HepG2 (cell line): ENCODE data around the gene TAMM41. TPM values are rescaled to one million over a fixed set of nuclear protein-coding genes. Genes with fewer than 3 reads are reported as not detected.

Experiments
- ARNT ChIP-seq: fragments of 450-650 bp; IDR thresholded peaks from 2 replicates; pipeline ENCODE4 v1.6.1; 2017
- FOXK1 ChIP-seq: sonication (generic); formaldehyde crosslinking; IDR thresholded peaks from 2 replicates; pipeline ENCODE4 v1.4.0; 2020; ENCODE audit warnings: low read depth, missing genetic modification reagents, borderline replicate concordance
- KLF12 ChIP-seq: sonication (generic); formaldehyde crosslinking; IDR thresholded peaks from 2 replicates; pipeline ENCODE4 v1.4.0; 2020; ENCODE audit warnings: missing genetic modification reagents, borderline replicate concordance
- MXI1 ChIP-seq: IDR thresholded peaks from 3 replicates; pipeline ENCODE4 v1.6.1; 2012; ENCODE audit warnings: low read depth, low read length, inconsistent platforms, borderline replicate concordance
- NKX3-1 ChIP-seq: sonication (generic); formaldehyde crosslinking; IDR thresholded peaks from 2 replicates; pipeline ENCODE4 v1.5.0; 2020; ENCODE audit warnings: missing genetic modification reagents
- PRMT3 ChIP-seq: sonication (generic); formaldehyde crosslinking; IDR thresholded peaks from 2 replicates; pipeline ENCODE4 v1.8.1; 2022; ENCODE audit warnings: low read depth, mild to moderate bottlenecking, moderate library complexity, missing genetic modification reagents, borderline replicate concordance
- RXRA ChIP-seq: sonication (generic); formaldehyde crosslinking; IDR thresholded peaks from 2 replicates; pipeline ENCODE4 v1.5.1; 2020; ENCODE audit warnings: missing genetic modification reagents
- SALL1 ChIP-seq: sonication (generic); formaldehyde crosslinking; IDR thresholded peaks from 2 replicates; pipeline ENCODE4 v1.8.0; 2022; ENCODE audit warnings: mild to moderate bottlenecking, missing genetic modification reagents
- SMAD1 ChIP-seq: sonication (generic); formaldehyde crosslinking; IDR thresholded peaks from 2 replicates; pipeline ENCODE4 v1.4.0; 2020; ENCODE audit warnings: missing genetic modification reagents, low read depth, mild to moderate bottlenecking, borderline replicate concordance
- SMARCE1 ChIP-seq: fragments of 450-650 bp; IDR thresholded peaks from 2 replicates; pipeline ENCODE4 v1.6.1; 2017; ENCODE audit warnings: borderline replicate concordance
- SNAI1 ChIP-seq: sonication (generic); formaldehyde crosslinking; IDR thresholded peaks from 2 replicates; pipeline ENCODE4 v1.5.0; 2020; ENCODE audit warnings: mild to moderate bottlenecking, missing genetic modification reagents, borderline replicate concordance
- TEAD3 ChIP-seq: optimal IDR thresholded peaks from 2 replicates; pipeline ENCODE3; 2016; ENCODE audit warnings: borderline replicate concordance
- TOPORS ChIP-seq: sonication (generic); formaldehyde crosslinking; IDR thresholded peaks from 2 replicates; pipeline ENCODE4 v1.8.0; 2023; ENCODE audit warnings: mild to moderate bottlenecking, missing genetic modification reagents
- TRIM24 ChIP-seq: sonication (generic); formaldehyde crosslinking; IDR thresholded peaks from 2 replicates; pipeline ENCODE4 v1.8.0; 2022; ENCODE audit warnings: mild to moderate bottlenecking, missing genetic modification reagents
- ZNF501 ChIP-seq: sonication (generic); formaldehyde crosslinking; IDR thresholded peaks from 2 replicates; pipeline ENCODE4 v1.5.1; 2020; ENCODE audit warnings: mild to moderate bottlenecking, moderate library complexity, missing genetic modification reagents
- ZNF570 ChIP-seq: sonication (generic); formaldehyde crosslinking; IDR thresholded peaks from 2 replicates; pipeline ENCODE4 v1.4.0; 2020; ENCODE audit warnings: mild to moderate bottlenecking, missing genetic modification reagents, borderline replicate concordance
- ZNF672 ChIP-seq: sonication (generic); formaldehyde crosslinking; IDR thresholded peaks from 2 replicates; pipeline ENCODE4 v1.8.1; 2022; ENCODE audit warnings: missing genetic modification reagents
- ZNF790 ChIP-seq: sonication (generic); formaldehyde crosslinking; IDR thresholded peaks from 2 replicates; pipeline ENCODE4 v1.8.0; 2022; ENCODE audit warnings: missing genetic modification reagents, mild to moderate bottlenecking, borderline replicate concordance
- polyA plus RNA-seq, 8 experiments: library from polyadenylated mRNA; depleted of rRNA in 3 of 8; stranded (reverse) in 7 of 8; unstranded in 1 of 8; fragments of >200 nt; fragmentation: Illumina TruSeq in 4 of 8; extraction: Trizol in 4 of 8; gene quantifications; 2 replicates each; pipeline versions ENCODE4 v1.2.1 to v1.2.3, GENCODE V29; 2011 to 2016; ENCODE audit warnings: low read depth in 4 of 8, missing spikeins in 1 of 8, mixed read lengths in 1 of 8; ENCODE audit not compliant: insufficient read depth in 1 of 8
- total RNA-seq, 5 experiments: library from RNA; depleted of rRNA; stranded (reverse); fragments of >200 nt; fragmentation: Illumina TruSeq; extraction: Trizol; gene quantifications; 2 replicates each; pipeline ENCODE4 v1.2.3, GENCODE V29; 2016; ENCODE audit warnings: low read depth in 1 of 5
- TF ChIP-seq, protein P1 (sequence below): sonication (generic); formaldehyde crosslinking; IDR thresholded peaks from 2 replicates; pipeline ENCODE4 v1.5.1; 2020; ENCODE audit warnings: mild to moderate bottlenecking, missing genetic modification reagents, moderate library complexity
- TF ChIP-seq, protein P2 (sequence below): sonication (generic); formaldehyde crosslinking; IDR thresholded peaks from 2 replicates; pipeline ENCODE4 v1.4.0; 2020; ENCODE audit warnings: missing genetic modification reagents, borderline replicate concordance
- TF ChIP-seq, protein P3 (sequence below): sonication (generic); formaldehyde crosslinking; IDR thresholded peaks from 2 replicates; pipeline ENCODE4 v1.5.0; 2020; ENCODE audit warnings: missing genetic modification reagents

The TAMM41 gene
- total and polyA plus RNA-seq, 2 of the 13 experiments (the other 11 are each of a cell fraction or from before 2014, with no cell fraction given), result 9.9 to 12.2 TPM

DNA sequence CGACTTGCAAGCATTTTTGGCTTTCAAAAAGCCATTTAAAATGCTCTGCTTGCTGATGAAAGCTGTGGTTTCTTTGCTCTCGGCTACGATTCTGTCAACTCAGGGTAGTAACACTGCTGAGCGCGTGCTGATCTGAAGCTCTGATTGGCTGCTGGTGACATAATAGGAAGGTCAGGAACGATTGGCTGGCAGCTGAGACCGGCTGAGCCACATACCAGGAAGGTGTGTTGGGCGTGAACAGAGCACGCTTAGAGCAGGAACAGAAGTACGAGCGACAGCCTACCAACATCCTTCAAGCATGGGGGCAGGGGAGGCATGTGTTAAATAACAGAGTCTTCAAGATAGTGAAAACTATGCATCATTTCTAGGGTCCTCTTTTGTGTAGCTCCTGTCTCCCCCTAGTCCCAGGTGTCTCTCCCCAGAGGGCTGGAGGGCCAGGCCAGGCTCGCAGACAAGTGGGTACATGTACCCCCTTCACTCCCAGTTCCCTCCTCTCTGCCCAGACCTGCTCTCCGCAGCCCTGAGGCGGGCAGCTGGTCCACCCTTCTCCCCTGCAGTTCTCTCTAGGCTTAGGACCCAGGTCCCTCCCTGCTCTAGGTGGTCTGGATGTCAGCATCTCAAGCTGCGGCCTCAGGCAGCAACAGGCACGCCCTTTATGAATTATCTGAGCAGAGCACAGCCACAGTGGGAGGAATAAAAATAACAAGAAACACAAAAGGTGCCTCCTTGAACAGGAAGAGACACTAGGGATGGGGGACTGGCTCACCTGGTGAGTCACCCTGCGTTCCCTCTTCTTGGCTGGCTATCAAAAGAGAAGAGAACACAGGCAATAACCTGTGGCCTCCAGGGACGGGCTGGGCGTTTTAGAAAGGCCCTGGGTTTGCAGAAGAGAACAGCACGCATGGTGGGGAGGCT is 76.0 kb downstream of the TAMM41 start (continued):
- TF ChIP-seq KLF12 (CRISPR knock-in tag), result no peak
- no peak for TF ChIP-seq FOXK1 (CRISPR knock-in tag)
- no peak for TF ChIP-seq ARNT
- TF ChIP-seq, protein P1, sequence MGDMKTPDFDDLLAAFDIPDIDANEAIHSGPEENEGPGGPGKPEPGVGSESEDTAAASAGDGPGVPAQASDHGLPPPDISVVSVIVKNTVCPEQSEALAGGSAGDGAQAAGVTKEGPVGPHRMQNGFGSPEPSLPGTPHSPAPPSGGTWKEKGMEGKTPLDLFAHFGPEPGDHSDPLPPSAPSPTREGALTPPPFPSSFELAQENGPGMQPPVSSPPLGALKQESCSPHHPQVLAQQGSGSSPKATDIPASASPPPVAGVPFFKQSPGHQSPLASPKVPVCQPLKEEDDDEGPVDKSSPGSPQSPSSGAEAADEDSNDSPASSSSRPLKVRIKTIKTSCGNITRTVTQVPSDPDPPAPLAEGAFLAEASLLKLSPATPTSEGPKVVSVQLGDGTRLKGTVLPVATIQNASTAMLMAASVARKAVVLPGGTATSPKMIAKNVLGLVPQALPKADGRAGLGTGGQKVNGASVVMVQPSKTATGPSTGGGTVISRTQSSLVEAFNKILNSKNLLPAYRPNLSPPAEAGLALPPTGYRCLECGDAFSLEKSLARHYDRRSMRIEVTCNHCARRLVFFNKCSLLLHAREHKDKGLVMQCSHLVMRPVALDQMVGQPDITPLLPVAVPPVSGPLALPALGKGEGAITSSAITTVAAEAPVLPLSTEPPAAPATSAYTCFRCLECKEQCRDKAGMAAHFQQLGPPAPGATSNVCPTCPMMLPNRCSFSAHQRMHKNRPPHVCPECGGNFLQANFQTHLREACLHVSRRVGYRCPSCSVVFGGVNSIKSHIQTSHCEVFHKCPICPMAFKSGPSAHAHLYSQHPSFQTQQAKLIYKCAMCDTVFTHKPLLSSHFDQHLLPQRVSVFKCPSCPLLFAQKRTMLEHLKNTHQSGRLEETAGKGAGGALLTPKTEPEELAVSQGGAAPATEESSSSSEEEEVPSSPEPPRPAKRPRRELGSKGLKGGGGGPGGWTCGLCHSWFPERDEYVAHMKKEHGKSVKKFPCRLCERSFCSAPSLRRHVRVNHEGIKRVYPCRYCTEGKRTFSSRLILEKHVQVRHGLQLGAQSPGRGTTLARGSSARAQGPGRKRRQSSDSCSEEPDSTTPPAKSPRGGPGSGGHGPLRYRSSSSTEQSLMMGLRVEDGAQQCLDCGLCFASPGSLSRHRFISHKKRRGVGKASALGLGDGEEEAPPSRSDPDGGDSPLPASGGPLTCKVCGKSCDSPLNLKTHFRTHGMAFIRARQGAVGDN, result peak; percentile 81
- no peak for TF ChIP-seq SMAD1 (CRISPR knock-in tag)
- TF ChIP-seq, protein P2, sequence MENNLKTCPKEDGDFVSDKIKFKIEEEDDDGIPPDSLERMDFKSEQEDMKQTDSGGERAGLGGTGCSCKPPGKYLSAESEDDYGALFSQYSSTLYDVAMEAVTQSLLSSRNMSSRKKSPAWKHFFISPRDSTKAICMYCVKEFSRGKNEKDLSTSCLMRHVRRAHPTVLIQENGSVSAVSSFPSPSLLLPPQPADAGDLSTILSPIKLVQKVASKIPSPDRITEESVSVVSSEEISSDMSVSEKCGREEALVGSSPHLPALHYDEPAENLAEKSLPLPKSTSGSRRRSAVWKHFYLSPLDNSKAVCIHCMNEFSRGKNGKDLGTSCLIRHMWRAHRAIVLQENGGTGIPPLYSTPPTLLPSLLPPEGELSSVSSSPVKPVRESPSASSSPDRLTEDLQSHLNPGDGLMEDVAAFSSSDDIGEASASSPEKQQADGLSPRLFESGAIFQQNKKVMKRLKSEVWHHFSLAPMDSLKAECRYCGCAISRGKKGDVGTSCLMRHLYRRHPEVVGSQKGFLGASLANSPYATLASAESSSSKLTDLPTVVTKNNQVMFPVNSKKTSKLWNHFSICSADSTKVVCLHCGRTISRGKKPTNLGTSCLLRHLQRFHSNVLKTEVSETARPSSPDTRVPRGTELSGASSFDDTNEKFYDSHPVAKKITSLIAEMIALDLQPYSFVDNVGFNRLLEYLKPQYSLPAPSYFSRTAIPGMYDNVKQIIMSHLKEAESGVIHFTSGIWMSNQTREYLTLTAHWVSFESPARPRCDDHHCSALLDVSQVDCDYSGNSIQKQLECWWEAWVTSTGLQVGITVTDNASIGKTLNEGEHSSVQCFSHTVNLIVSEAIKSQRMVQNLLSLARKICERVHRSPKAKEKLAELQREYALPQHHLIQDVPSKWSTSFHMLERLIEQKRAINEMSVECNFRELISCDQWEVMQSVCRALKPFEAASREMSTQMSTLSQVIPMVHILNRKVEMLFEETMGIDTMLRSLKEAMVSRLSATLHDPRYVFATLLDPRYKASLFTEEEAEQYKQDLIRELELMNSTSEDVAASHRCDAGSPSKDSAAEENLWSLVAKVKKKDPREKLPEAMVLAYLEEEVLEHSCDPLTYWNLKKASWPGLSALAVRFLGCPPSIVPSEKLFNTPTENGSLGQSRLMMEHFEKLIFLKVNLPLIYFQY, result no peak
- TF ChIP-seq MXI1, result no peak
- no peak for TF ChIP-seq SMARCE1
- TF ChIP-seq, protein P3, sequence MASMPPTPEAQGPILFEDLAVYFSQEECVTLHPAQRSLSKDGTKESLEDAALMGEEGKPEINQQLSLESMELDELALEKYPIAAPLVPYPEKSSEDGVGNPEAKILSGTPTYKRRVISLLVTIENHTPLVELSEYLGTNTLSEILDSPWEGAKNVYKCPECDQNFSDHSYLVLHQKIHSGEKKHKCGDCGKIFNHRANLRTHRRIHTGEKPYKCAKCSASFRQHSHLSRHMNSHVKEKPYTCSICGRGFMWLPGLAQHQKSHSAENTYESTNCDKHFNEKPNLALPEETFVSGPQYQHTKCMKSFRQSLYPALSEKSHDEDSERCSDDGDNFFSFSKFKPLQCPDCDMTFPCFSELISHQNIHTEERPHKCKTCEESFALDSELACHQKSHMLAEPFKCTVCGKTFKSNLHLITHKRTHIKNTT (CRISPR knock-in tag), result no peak
- no peak for TF ChIP-seq NKX3-1 (CRISPR knock-in tag)
- no peak for TF ChIP-seq ZNF672 (CRISPR knock-in tag)
- peak; percentile 54; the same call in 1 of the 2 replicates for TF ChIP-seq ZNF501 (CRISPR knock-in tag)
- TF ChIP-seq TEAD3 (CRISPR knock-in tag), result peak; percentile 95
- no peak for TF ChIP-seq RXRA (CRISPR knock-in tag)
- TF ChIP-seq ZNF790 (CRISPR knock-in tag), result no peak
- TF ChIP-seq SALL1 (CRISPR knock-in tag), result peak; percentile 39; the same call in 1 of the 2 replicates
- no peak for TF ChIP-seq PRMT3 (CRISPR knock-in tag)
- no peak for TF ChIP-seq TRIM24 (CRISPR knock-in tag)
- no peak for TF ChIP-seq ZNF570 (CRISPR knock-in tag)
- no peak for TF ChIP-seq TOPORS (CRISPR knock-in tag)
- no peak for TF ChIP-seq SNAI1 (CRISPR knock-in tag)
